DOHH2 (cell line): ENCODE data around the gene AMACR.

Experiments
- H3F3A ChIP-seq: fragments of 200-600 bp; sonication (generic), shearing (Covaris generic); 2 replicates; pipeline ENCODE4 v1.6.0; 2016; ENCODE audit warnings: antibody characterized with exemption, mild to moderate bottlenecking; ENCODE audit not compliant: control insufficient read depth, insufficient read depth
- H3K27ac ChIP-seq: fragments of 200-600 bp; sonication (generic); 2 replicates; pipeline ENCODE4 v1.5.1; 2014; ENCODE audit warnings: low read depth, mild to moderate bottlenecking, low read length, moderate library complexity
- H3K27me3 ChIP-seq: fragments of 200-600 bp; sonication (generic); 2 replicates; pipeline ENCODE4 v1.6.1; 2014; ENCODE audit warnings: mild to moderate bottlenecking, low read length, mixed read lengths; ENCODE audit not compliant: control insufficient read depth
- H3K36me3 ChIP-seq: fragments of 200-600 bp; sonication (generic); 2 replicates; pipeline ENCODE4 v1.6.1; 2014; ENCODE audit warnings: mild to moderate bottlenecking, low read length, moderate library complexity, mixed read lengths; ENCODE audit not compliant: control insufficient read depth
- H3K4me1 ChIP-seq: fragments of 200-600 bp; sonication (generic); 2 replicates; pipeline ENCODE4 v1.6.1; 2014; ENCODE audit warnings: mild to moderate bottlenecking, low read length, mixed read lengths; ENCODE audit not compliant: control insufficient read depth
- H3K4me2 ChIP-seq: fragments of 200-600 bp; sonication (generic); 2 replicates; pipeline ENCODE4 v1.6.0; 2014; ENCODE audit warnings: mild to moderate bottlenecking, low read length, moderate library complexity
- H3K4me3 ChIP-seq: fragments of 200-600 bp; sonication (generic); 2 replicates; pipeline ENCODE4 v1.5.1; 2014; ENCODE audit warnings: mild to moderate bottlenecking, low read length, mixed read lengths
- H3K79me2 ChIP-seq: fragments of 200-600 bp; sonication (generic); 2 replicates; pipeline ENCODE4 v1.6.1; 2014; ENCODE audit warnings: mild to moderate bottlenecking, low read length, mixed read lengths; ENCODE audit not compliant: control insufficient read depth
- H3K9me2 ChIP-seq: fragments of 200-600 bp; sonication (generic); replicated peaks from 2 replicates; pipeline ENCODE4 v1.6.1; 2014; ENCODE audit warnings: mild to moderate bottlenecking, low read length, mixed read lengths; ENCODE audit not compliant: control insufficient read depth
- H3K9me3 ChIP-seq: fragments of 200-600 bp; sonication (generic); 2 replicates; pipeline ENCODE4 v1.6.1; 2014; ENCODE audit warnings: antibody characterized with exemption, low read length, mixed read lengths; ENCODE audit not compliant: control insufficient read depth, insufficient read depth
- H4K20me1 ChIP-seq: fragments of 200-600 bp; sonication (generic); 2 replicates; pipeline ENCODE4 v1.6.0; 2014; ENCODE audit warnings: low read depth, mild to moderate bottlenecking, antibody characterized with exemption, low read length, moderate library complexity; ENCODE audit not compliant: control insufficient read depth, insufficient read depth
- CTCF ChIP-seq: fragments of 200-600 bp; sonication (generic); IDR thresholded peaks from one replicate; pipeline ENCODE4 v1.5.1; 2014; ENCODE audit warnings: antibody characterized with exemption, mild to moderate bottlenecking, low read depth, low read length; ENCODE audit not compliant: poor library complexity, severe bottlenecking
- EZH2phosphoT487 ChIP-seq: fragments of 200-600 bp; sonication (generic); IDR thresholded peaks from 2 replicates; pipeline ENCODE4 v1.6.1; 2017; ENCODE audit warnings: borderline replicate concordance, mild to moderate bottlenecking, antibody characterized with exemption, low read length, moderate library complexity, mixed read lengths

AMACR gene

GRCh38 chr5:34017254-34017653 lies 9.4 kb upstream of the AMACR start:
- H3K36me3 ChIP-seq = no peaks in the 10 kb centered on the region
- H3F3A ChIP-seq = no peaks in the 10 kb centered on the region
- no peaks in the 10 kb centered on the region for H3K9me2 ChIP-seq
- H3K4me3 ChIP-seq = no peak overlapping the region
- H3K4me2 ChIP-seq = no peak overlapping the region
- H3K9me3 ChIP-seq = no peaks in the 10 kb centered on the region
- H3K27me3 ChIP-seq = peaks cover 6% of the 10 kb centered on the region; the same call in 1 of the 2 replicates
- no peak overlapping the region for H3K27ac ChIP-seq
- no peaks in the 10 kb centered on the region for H3K4me1 ChIP-seq
- no peaks in the 10 kb centered on the region for H3K79me2 ChIP-seq
- H4K20me1 ChIP-seq = no peaks in the 10 kb centered on the region
- TF ChIP-seq EZH2phosphoT487 (no peak), CTCF (no peak)

GRCh38 chr5:34016750-34017149 lies 8.9 kb upstream of the AMACR start:
- Histone ChIP-seq H3K4me3 (no peak overlapping the region), H3K79me2 (no peaks in the 10 kb centered on the region), H3K4me2 (no peak overlapping the region), H3K4me1 (no peaks in the 10 kb centered on the region), H3K36me3 (no peaks in the 10 kb centered on the region), H3K27me3 (peaks cover 6% of the 10 kb centered on the region; the same call in 1 of the 2 replicates), H3K9me2 (no peaks in the 10 kb centered on the region), H3K27ac (no peak overlapping the region), H4K20me1 (no peaks in the 10 kb centered on the region), H3F3A (no peaks in the 10 kb centered on the region), H3K9me3 (no peaks in the 10 kb centered on the region)
- TF ChIP-seq EZH2phosphoT487 = no peak

GRCh38 chr5:34016222-34016621 lies 8.4 kb upstream of the AMACR start:
- no peaks in the 10 kb centered on the region for H3K9me3 ChIP-seq
- TF ChIP-seq EZH2phosphoT487 = no peak
- TF ChIP-seq CTCF = no peak
- no peaks in the 10 kb centered on the region for H4K20me1 ChIP-seq
- no peak overlapping the region for H3K4me2 ChIP-seq
- H3K4me1 ChIP-seq = no peaks in the 10 kb centered on the region
- peaks cover 6% of the 10 kb centered on the region; the same call in 1 of the 2 replicates for H3K27me3 ChIP-seq
- no peaks in the 10 kb centered on the region for H3K79me2 ChIP-seq
- no peak overlapping the region for H3K4me3 ChIP-seq
- no peaks in the 10 kb centered on the region for H3K9me2 ChIP-seq
- H3K27ac ChIP-seq = no peak overlapping the region
- H3F3A ChIP-seq = no peaks in the 10 kb centered on the region
- no peaks in the 10 kb centered on the region for H3K36me3 ChIP-seq

GRCh38 chr5:34015120-34015822 lies 7.4 kb upstream of the AMACR start:
- TF ChIP-seq EZH2phosphoT487 (no peak), CTCF (no peak)
- H3K36me3 ChIP-seq = no peaks in the 10 kb centered on the region

More at GRCh38 chr5:34015120-34015822, 7.4 kb upstream of the AMACR start:
- H3K27me3 ChIP-seq = peaks cover 6% of the 10 kb centered on the region; the same call in 1 of the 2 replicates
- no peak overlapping the region for H3K4me3 ChIP-seq
- no peaks in the 10 kb centered on the region for H3F3A ChIP-seq
- H3K4me2 ChIP-seq = no peak overlapping the region
- no peak overlapping the region for H3K27ac ChIP-seq
- H3K79me2 ChIP-seq = no peaks in the 10 kb centered on the region
- no peaks in the 10 kb centered on the region for H3K9me2 ChIP-seq
- H3K9me3 ChIP-seq = no peaks in the 10 kb centered on the region
- no peaks in the 10 kb centered on the region for H4K20me1 ChIP-seq
- no peaks in the 10 kb centered on the region for H3K4me1 ChIP-seq
